ENCODE measurements around the gene NUP210L.
"Not testable (repeated sequence)": the region's sequence is repeated elsewhere in the genome, so short reads cannot be mapped to it uniquely, and the experiment has no call there.

NUP210L gene

DNA sequence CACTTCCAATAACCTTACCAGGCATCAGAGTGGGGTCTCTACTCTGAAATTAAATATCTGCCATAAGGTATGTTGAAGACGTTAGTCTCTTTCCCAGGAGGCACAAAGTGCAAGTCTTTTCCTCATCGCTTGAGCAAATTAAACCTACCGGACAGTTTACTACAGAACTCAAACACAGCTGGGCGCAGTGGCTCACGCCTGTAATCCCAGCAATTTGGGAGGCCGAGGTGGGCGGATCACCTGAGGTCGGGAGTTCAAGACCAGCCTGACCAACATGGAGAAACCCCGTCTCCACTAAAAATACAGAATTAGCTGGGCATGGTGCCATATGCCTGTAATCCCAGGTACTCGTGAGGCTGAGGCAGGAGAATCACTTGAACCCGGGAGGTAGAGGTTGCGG lies 175.8 kb downstream of the NUP210L start:
- H2BK120ac ChIP-seq (ENCODE audit: low read depth, low read length); H3K79me1 ChIP-seq (ENCODE audit: low read length); H2AK5ac ChIP-seq (ENCODE audit: low read length); H4K8ac ChIP-seq (ENCODE audit: low read depth, low read length); H3K4me2 ChIP-seq (ENCODE audit: low read length); H3K4me3 ChIP-seq (ENCODE audit: low read length); H3K36me3 ChIP-seq (ENCODE audit: control insufficient read depth, insufficient read depth, low read length); H4K5ac ChIP-seq (ENCODE audit: low read length); DNase-seq; H3K4me1 ChIP-seq (ENCODE audit: control insufficient read depth, low read depth, low read length); H2BK5ac ChIP-seq (ENCODE audit: low read length); H3K4ac ChIP-seq (ENCODE audit: low read depth, low read length); H3K9ac ChIP-seq (ENCODE audit: low read length); H3K23ac ChIP-seq (ENCODE audit: low read length); H3K27me3 ChIP-seq (ENCODE audit: insufficient read depth, low read length, poor library complexity); H2BK15ac ChIP-seq (replicated peaks; ENCODE audit: low read depth); H3K18ac ChIP-seq (ENCODE audit: low read length); H3K27ac ChIP-seq (ENCODE audit: low read depth, low read length); H3K56ac ChIP-seq (ENCODE audit: low read length): not testable (repeated sequence)
- no CpG with 5 or more reads among the region's 12 CpGs for WGBS (ENCODE audit: extremely low coverage, insufficient coverage, low lambda C conversion rate)
- peaks cover 11% of the 10 kb centered on the region for H3K79me2 ChIP-seq (ENCODE audit: control insufficient read depth, insufficient read depth, low read length)

DNA sequence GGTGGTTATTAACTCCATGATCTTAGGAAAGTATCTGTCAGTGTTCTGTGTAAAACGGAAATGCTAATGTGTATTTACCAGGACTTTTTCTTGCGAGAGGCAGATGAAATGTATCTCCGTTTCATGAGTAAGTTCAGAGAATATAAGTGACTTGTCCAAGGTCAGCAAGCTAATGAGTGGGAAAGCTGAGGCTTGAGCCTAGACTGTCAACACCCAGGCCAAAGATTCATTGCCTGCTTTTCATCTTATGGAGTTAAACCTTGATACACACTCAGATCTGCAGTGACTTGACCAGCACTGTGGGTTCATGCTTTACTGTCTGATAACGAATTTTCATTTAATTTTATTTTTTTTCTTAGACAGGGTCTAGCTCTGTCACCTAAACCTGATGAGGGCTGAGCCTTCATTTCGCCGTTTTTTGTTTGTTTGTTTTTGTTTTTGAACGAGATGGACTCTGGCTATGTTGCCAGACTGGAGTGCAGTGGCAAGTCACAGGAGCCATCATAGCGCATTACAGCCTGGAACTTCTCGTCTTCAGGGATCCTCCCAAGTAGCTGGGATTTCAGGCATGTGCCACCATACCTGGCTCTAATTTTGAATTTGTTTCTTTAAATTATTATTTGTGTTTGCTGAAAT lies 176.5 kb downstream of the NUP210L start:
- Histone ChIP-seq H2BK15ac (replicated peaks; ENCODE audit: low read depth) (no peak overlapping the region), H3K27ac (ENCODE audit: low read depth, low read length) (no peak overlapping the region), H3K9ac (ENCODE audit: low read length) (peak overlapping the region; percentile 85), H3K36me3 (ENCODE audit: control insufficient read depth, insufficient read depth, low read length) (peaks cover 9% of the 10 kb centered on the region), H3K4ac (ENCODE audit: low read depth, low read length) (no peak overlapping the region), H2AK5ac (ENCODE audit: low read length) (no peak overlapping the region), H2BK120ac (ENCODE audit: low read depth, low read length) (no peak overlapping the region), H4K5ac (ENCODE audit: low read length) (no peak overlapping the region), H3K56ac (ENCODE audit: low read length) (no peak overlapping the region), H4K8ac (ENCODE audit: low read depth, low read length) (no peak overlapping the region), H3K18ac (ENCODE audit: low read length) (no peak overlapping the region), H3K4me1 (ENCODE audit: control insufficient read depth, low read depth, low read length) (no peaks in the 10 kb centered on the region), H3K27me3 (ENCODE audit: insufficient read depth, low read length, poor library complexity) (no peaks in the 10 kb centered on the region), H3K23ac (ENCODE audit: low read length) (no peak overlapping the region), H2BK5ac (ENCODE audit: low read length) (no peak overlapping the region), H3K4me3 (ENCODE audit: low read length) (no peak overlapping the region), H3K79me2 (ENCODE audit: control insufficient read depth, insufficient read depth, low read length) (peaks cover 11% of the 10 kb centered on the region), H3K4me2 (ENCODE audit: low read length) (peak overlapping the region; percentile 97), H3K79me1 (ENCODE audit: low read length) (peaks cover 3% of the 10 kb centered on the region)
- DNase-seq, result no peak
- no CpG with 5 or more reads among the region's 9 CpGs for WGBS (ENCODE audit: extremely low coverage, insufficient coverage, low lambda C conversion rate)

DNA sequence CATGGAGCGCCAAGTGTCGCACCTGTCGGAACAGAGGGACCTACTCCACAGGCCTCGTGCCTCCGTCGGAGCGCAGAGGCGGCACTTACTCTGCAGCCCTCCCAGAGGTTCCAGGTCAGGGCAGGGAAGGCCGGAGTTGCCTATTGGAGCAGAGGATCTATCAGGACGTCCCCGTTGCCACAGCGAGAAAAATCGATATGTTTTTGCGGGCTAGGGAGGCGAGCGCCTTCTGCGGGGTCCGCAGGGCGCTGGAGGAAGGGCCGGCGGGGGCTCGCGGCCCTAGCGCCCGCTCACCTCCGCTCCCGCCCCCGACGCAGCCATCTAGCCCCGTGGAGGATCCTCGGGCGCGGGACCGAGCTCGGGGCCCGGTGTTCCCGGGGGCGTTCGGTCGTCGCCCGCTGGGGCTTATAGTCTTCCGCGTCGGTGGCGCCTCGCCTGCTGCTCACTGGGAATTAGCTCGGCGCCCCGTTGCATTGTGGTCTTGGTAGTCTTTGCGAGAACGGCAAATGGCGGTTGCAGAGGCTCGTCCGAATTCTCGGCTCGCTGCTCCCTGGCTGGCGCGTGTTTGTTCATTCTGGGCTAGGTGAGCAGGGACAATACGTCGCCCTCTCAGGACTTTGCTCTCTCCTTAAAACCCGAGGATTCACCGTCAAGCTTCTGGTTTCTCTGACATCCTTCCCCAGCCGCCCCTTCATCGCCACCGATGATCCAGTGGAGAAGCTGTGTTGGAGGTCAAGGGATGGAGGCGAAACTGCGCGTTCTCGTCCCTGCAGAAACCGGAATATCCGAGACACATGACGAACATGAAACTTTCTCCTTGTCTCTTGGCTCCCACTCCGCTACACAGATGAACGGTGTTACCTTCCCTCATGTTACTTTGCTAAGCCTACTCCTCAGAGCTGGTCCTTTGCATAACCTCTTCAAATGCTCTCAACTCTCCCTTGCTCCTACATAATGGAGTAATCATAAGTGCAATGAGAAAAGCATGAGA lies 177.3 kb downstream of the NUP210L start, which contains the start of gene JTB:
Gene JTB, minus strand, starts transcription at position 425 of the 991 bp plus-strand sequence. Its CDS starts 422 bp downstream, at position 3.
- H2BK120ac ChIP-seq (ENCODE audit: low read depth, low read length), result no peak within 1 kb of the TSS
- WGBS (ENCODE audit: extremely low coverage, insufficient coverage, low lambda C conversion rate), result no CpG with 5 or more reads among the region's 75 CpGs
- H3K79me1 ChIP-seq (ENCODE audit: low read length), result peaks cover 3% of the 10 kb centered on the region
- no peaks in the 10 kb centered on the region for H3K4me1 ChIP-seq (ENCODE audit: control insufficient read depth, low read depth, low read length)
- H2AK5ac ChIP-seq (ENCODE audit: low read length), result no peak within 1 kb of the TSS
- no peak within 1 kb of the TSS for H2BK15ac ChIP-seq (replicated peaks; ENCODE audit: low read depth)
- H3K18ac ChIP-seq (ENCODE audit: low read length), result peak within 1 kb of the TSS; percentile 57
- peak within 1 kb of the TSS; percentile 93 for H3K4me3 ChIP-seq (ENCODE audit: low read length)
- H3K79me2 ChIP-seq (ENCODE audit: control insufficient read depth, insufficient read depth, low read length), result peaks cover 11% of the 10 kb centered on the region
- peak; percentile 92 for DNase-seq
- H3K27me3 ChIP-seq (ENCODE audit: insufficient read depth, low read length, poor library complexity), result no peaks in the 10 kb centered on the region
- H3K23ac ChIP-seq (ENCODE audit: low read length), result no peak within 1 kb of the TSS
- peak within 1 kb of the TSS; percentile 88 for H3K56ac ChIP-seq (ENCODE audit: low read length)
- H3K36me3 ChIP-seq (ENCODE audit: control insufficient read depth, insufficient read depth, low read length), result peaks cover 9% of the 10 kb centered on the region
- no peak within 1 kb of the TSS for H3K4ac ChIP-seq (ENCODE audit: low read depth, low read length)
- H4K8ac ChIP-seq (ENCODE audit: low read depth, low read length), result no peak within 1 kb of the TSS
- no peak within 1 kb of the TSS for H2BK5ac ChIP-seq (ENCODE audit: low read length)
- peak within 1 kb of the TSS; percentile 97 for H3K4me2 ChIP-seq (ENCODE audit: low read length)
- no peak within 1 kb of the TSS for H4K5ac ChIP-seq (ENCODE audit: low read length)
- peak within 1 kb of the TSS; percentile 70 for H3K27ac ChIP-seq (ENCODE audit: low read depth, low read length)
- peak within 1 kb of the TSS; percentile 85 for H3K9ac ChIP-seq (ENCODE audit: low read length)

DNA sequence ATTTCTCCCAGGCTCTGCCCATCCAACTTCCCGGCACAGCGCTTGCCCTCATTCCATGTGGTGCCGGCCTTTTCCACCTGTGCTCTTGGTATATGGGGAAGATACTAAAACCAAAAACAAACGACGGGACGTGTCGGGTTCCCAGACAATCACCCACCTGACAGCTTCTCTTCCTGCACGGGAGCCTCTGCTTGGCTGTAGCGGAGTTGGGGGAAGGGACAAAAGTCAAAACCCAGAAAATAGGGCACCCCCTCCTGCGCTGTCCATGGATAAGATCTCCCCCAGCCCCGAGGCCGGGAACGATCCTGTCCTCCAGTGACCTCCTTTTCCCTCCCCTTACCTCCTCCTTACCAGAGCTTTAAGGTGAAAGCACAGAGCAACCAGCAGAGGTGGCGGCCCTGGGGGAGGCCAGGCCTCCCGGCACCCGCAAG lies 178.0 kb downstream of the NUP210L start:
- H3K79me2 ChIP-seq (ENCODE audit: control insufficient read depth, insufficient read depth, low read length), result peaks cover 11% of the 10 kb centered on the region

DNA sequence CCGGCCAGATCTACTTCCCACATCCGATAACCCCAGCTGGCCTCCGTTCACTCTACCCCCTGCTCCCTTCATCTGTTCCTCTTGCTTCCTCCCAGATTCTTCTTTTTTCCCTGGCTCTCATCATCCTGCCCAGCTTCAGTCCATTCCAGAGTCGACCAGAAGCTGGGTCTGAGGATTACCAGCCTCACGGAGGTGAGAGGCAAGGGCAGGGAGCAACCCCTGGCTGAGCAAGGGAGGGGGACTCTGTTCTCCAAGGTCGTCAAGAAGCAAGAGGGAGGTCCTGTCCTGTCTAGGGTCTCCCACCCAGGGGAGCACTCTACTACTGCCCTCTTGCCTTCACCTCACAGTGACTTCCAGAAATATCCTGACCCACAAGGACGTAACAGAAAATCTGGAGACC lies 181.3 kb downstream of the NUP210L start:
- H3K4ac ChIP-seq (ENCODE audit: low read depth, low read length), result no peak overlapping the region
- WGBS (ENCODE audit: extremely low coverage, insufficient coverage, low lambda C conversion rate), result no CpG with 5 or more reads among the region's 7 CpGs
- no peak overlapping the region for H3K9ac ChIP-seq (ENCODE audit: low read length)
- no peaks in the 10 kb centered on the region for H3K27me3 ChIP-seq (ENCODE audit: insufficient read depth, low read length, poor library complexity)
- H3K23ac ChIP-seq (ENCODE audit: low read length), result no peak overlapping the region
- H4K5ac ChIP-seq (ENCODE audit: low read length), result no peak overlapping the region
- no peak overlapping the region for H2BK15ac ChIP-seq (replicated peaks; ENCODE audit: low read depth)
- peaks cover 6% of the 10 kb centered on the region for H3K36me3 ChIP-seq (ENCODE audit: control insufficient read depth, insufficient read depth, low read length)
- H3K4me3 ChIP-seq (ENCODE audit: low read length), result no peak overlapping the region
- H3K18ac ChIP-seq (ENCODE audit: low read length), result no peak overlapping the region
- DNase-seq, result no peak
- H2BK5ac ChIP-seq (ENCODE audit: low read length), result no peak overlapping the region
- peaks cover 5% of the 10 kb centered on the region for H3K79me1 ChIP-seq (ENCODE audit: low read length)
- no peak overlapping the region for H2BK120ac ChIP-seq (ENCODE audit: low read depth, low read length)
- H3K56ac ChIP-seq (ENCODE audit: low read length), result no peak overlapping the region
- no peak overlapping the region for H2AK5ac ChIP-seq (ENCODE audit: low read length)
- no peak overlapping the region for H4K8ac ChIP-seq (ENCODE audit: low read depth, low read length)
- no peak overlapping the region for H3K4me2 ChIP-seq (ENCODE audit: low read length)
- H3K27ac ChIP-seq (ENCODE audit: low read depth, low read length), result no peak overlapping the region
- no peaks in the 10 kb centered on the region for H3K4me1 ChIP-seq (ENCODE audit: control insufficient read depth, low read depth, low read length)
- H3K79me2 ChIP-seq (ENCODE audit: control insufficient read depth, insufficient read depth, low read length), result peaks cover 11% of the 10 kb centered on the region

More for the DNA sequence above, 178.0 kb downstream of the NUP210L start:
- no peak overlapping the region for H4K5ac ChIP-seq (ENCODE audit: low read length)
- H2BK120ac ChIP-seq (ENCODE audit: low read depth, low read length), result no peak overlapping the region
- no peak overlapping the region for H3K23ac ChIP-seq (ENCODE audit: low read length)
- peak overlapping the region; percentile 85 for H3K9ac ChIP-seq (ENCODE audit: low read length)
- H3K27me3 ChIP-seq (ENCODE audit: insufficient read depth, low read length, poor library complexity), result no peaks in the 10 kb centered on the region
- no peak overlapping the region for H3K4ac ChIP-seq (ENCODE audit: low read depth, low read length)
- peaks cover 3% of the 10 kb centered on the region for H3K79me1 ChIP-seq (ENCODE audit: low read length)
- no peak overlapping the region for H2BK5ac ChIP-seq (ENCODE audit: low read length)
- peak overlapping the region; percentile 93 for H3K4me3 ChIP-seq (ENCODE audit: low read length)
- no peak overlapping the region for H2AK5ac ChIP-seq (ENCODE audit: low read length)
- peak overlapping the region; percentile 88 for H3K56ac ChIP-seq (ENCODE audit: low read length)
- H3K4me1 ChIP-seq (ENCODE audit: control insufficient read depth, low read depth, low read length), result no peaks in the 10 kb centered on the region
- no peak overlapping the region for H2BK15ac ChIP-seq (replicated peaks; ENCODE audit: low read depth)
- peak overlapping the region; percentile 70 for H3K27ac ChIP-seq (ENCODE audit: low read depth, low read length)
- peak overlapping the region; percentile 55 for H3K4me2 ChIP-seq (ENCODE audit: low read length)
- no peak for DNase-seq
- peak overlapping the region; percentile 57 for H3K18ac ChIP-seq (ENCODE audit: low read length)
- H3K36me3 ChIP-seq (ENCODE audit: control insufficient read depth, insufficient read depth, low read length), result peaks cover 9% of the 10 kb centered on the region
- no CpG with 5 or more reads among the region's 16 CpGs for WGBS (ENCODE audit: extremely low coverage, insufficient coverage, low lambda C conversion rate)
- H4K8ac ChIP-seq (ENCODE audit: low read depth, low read length), result no peak overlapping the region
